ENCODE results near the gene TEF.

Gene TEF

GRCh38 chr22:41411021-41411851 is 29.5 kb downstream of the TEF start:
- Histone ChIP-seq H3K9me3 (ENCODE audit: insufficient read depth, low read length) (no peaks in the 10 kb centered on the region), H4K20me1 (ENCODE audit: low read depth, low read length) (no peaks in the 10 kb centered on the region), H3F3A (ENCODE audit: insufficient read depth) (peaks cover 22% of the 10 kb centered on the region), H3K79me2 (ENCODE audit: insufficient read depth, low read length) (peaks cover 15% of the 10 kb centered on the region), H3K4me2 (ENCODE audit: low read depth, low read length, poor library complexity, severe bottlenecking) (no peak overlapping the region), H3K27ac (ENCODE audit: low read depth, low read length) (no peak overlapping the region), H3K36me3 (ENCODE audit: low read length) (no peaks in the 10 kb centered on the region), H3K4me3 (ENCODE audit: insufficient read depth, low read length, poor library complexity, severe bottlenecking) (no peak overlapping the region), H3K27me3 (ENCODE audit: low read length) (no peaks in the 10 kb centered on the region), H3K9me2 (replicated peaks; ENCODE audit: insufficient read depth, low read length) (no peaks in the 10 kb centered on the region), H2AFZ (ENCODE audit: low read depth, low read length, severe bottlenecking) (no peak overlapping the region), H3K9ac (ENCODE audit: low read length) (no peak overlapping the region)
- TF ChIP-seq CTCF (IDR thresholded peaks at IDR 0.05; ENCODE audit: insufficient read depth, low read length, poor library complexity, severe bottlenecking) (no peak), EZH2phosphoT487 (conservative IDR thresholded peaks at IDR 0.05; ENCODE audit: low read length) (no peak)

GRCh38 chr22:41415554-41415953 is 33.8 kb downstream of the TEF start:
- H3K9me3 ChIP-seq (ENCODE audit: insufficient read depth, low read length) = no peaks in the 10 kb centered on the region
- peaks cover 25% of the 10 kb centered on the region for H3K79me2 ChIP-seq (ENCODE audit: insufficient read depth, low read length)
- H4K20me1 ChIP-seq (ENCODE audit: low read depth, low read length) = no peaks in the 10 kb centered on the region
- no peak for TF ChIP-seq CTCF (IDR thresholded peaks at IDR 0.05; ENCODE audit: insufficient read depth, low read length, poor library complexity, severe bottlenecking)
- TF ChIP-seq EZH2phosphoT487 (conservative IDR thresholded peaks at IDR 0.05; ENCODE audit: low read length) = no peak
- peak overlapping the region; percentile 78 for H3K9ac ChIP-seq (ENCODE audit: low read length)
- no peak overlapping the region for H2AFZ ChIP-seq (ENCODE audit: low read depth, low read length, severe bottlenecking)
- H3K27ac ChIP-seq (ENCODE audit: low read depth, low read length) = peak overlapping the region; percentile 82; the same call in 1 of the 2 replicates
- peaks cover 12% of the 10 kb centered on the region for H3F3A ChIP-seq (ENCODE audit: insufficient read depth)
- H3K4me2 ChIP-seq (ENCODE audit: low read depth, low read length, poor library complexity, severe bottlenecking) = peak overlapping the region; percentile 76
- peak overlapping the region; percentile 61 for H3K4me3 ChIP-seq (ENCODE audit: insufficient read depth, low read length, poor library complexity, severe bottlenecking)
- H3K9me2 ChIP-seq (replicated peaks; ENCODE audit: insufficient read depth, low read length) = no peaks in the 10 kb centered on the region
- no peaks in the 10 kb centered on the region for H3K27me3 ChIP-seq (ENCODE audit: low read length)
- no peaks in the 10 kb centered on the region for H3K36me3 ChIP-seq (ENCODE audit: low read length)

GRCh38 chr22:41417622-41418390 is 36.1 kb downstream of the TEF start:
- H2AFZ ChIP-seq (ENCODE audit: low read depth, low read length, severe bottlenecking) = no peak overlapping the region
- H3K4me3 ChIP-seq (ENCODE audit: insufficient read depth, low read length, poor library complexity, severe bottlenecking) = no peak overlapping the region
- no peak overlapping the region for H3K4me2 ChIP-seq (ENCODE audit: low read depth, low read length, poor library complexity, severe bottlenecking)
- TF ChIP-seq CTCF (IDR thresholded peaks at IDR 0.05; ENCODE audit: insufficient read depth, low read length, poor library complexity, severe bottlenecking) (no peak), EZH2phosphoT487 (conservative IDR thresholded peaks at IDR 0.05; ENCODE audit: low read length) (no peak)
- H4K20me1 ChIP-seq (ENCODE audit: low read depth, low read length) = no peaks in the 10 kb centered on the region
- no peaks in the 10 kb centered on the region for H3K9me2 ChIP-seq (replicated peaks; ENCODE audit: insufficient read depth, low read length)
- peaks cover 30% of the 10 kb centered on the region for H3K79me2 ChIP-seq (ENCODE audit: insufficient read depth, low read length)
- no peaks in the 10 kb centered on the region for H3K27me3 ChIP-seq (ENCODE audit: low read length)
- H3K27ac ChIP-seq (ENCODE audit: low read depth, low read length) = no peak overlapping the region
- no peaks in the 10 kb centered on the region for H3K9me3 ChIP-seq (ENCODE audit: insufficient read depth, low read length)
- H3F3A ChIP-seq (ENCODE audit: insufficient read depth) = peaks cover 9% of the 10 kb centered on the region
- no peak overlapping the region for H3K9ac ChIP-seq (ENCODE audit: low read length)
- no peaks in the 10 kb centered on the region for H3K36me3 ChIP-seq (ENCODE audit: low read length)

Measured in SU-DHL-6 (cell line).